HepG2 (cell line): ENCODE data around the gene NEAT1. TPM values are rescaled to one million over a fixed set of nuclear protein-coding genes. Genes with fewer than 3 reads are reported as not detected.

ENCODE experiments used
- ATF1 ChIP-seq: IDR thresholded peaks from 2 replicates; pipeline ENCODE4 v1.6.1; 2016; ENCODE audit warnings: mild to moderate bottlenecking, control low read depth
- HMG20A ChIP-seq: IDR thresholded peaks from 2 replicates; pipeline ENCODE4 v1.6.1; 2016; ENCODE audit warnings: borderline replicate concordance
- HNRNPLL ChIP-seq: fragments of 200-400 bp; formaldehyde crosslinking; IDR thresholded peaks from 2 replicates; pipeline ENCODE4 v1.6.1; 2017; ENCODE audit warnings: mild to moderate bottlenecking, low read depth, low read length; ENCODE audit not compliant: poor library complexity, severe bottlenecking
- KIAA2018 ChIP-seq: sonication (generic); formaldehyde crosslinking; IDR thresholded peaks from 2 replicates; pipeline ENCODE4 v1.5.0; 2020; ENCODE audit warnings: mild to moderate bottlenecking, missing genetic modification reagents, borderline replicate concordance
- MATR3 ChIP-seq: sonication (generic); formaldehyde crosslinking; IDR thresholded peaks from 2 replicates; pipeline ENCODE4 v1.4.0; 2020; ENCODE audit warnings: missing genetic modification reagents
- PBX3 ChIP-seq: sonication (generic); formaldehyde crosslinking; IDR thresholded peaks from 2 replicates; pipeline ENCODE4 v1.8.1; 2023; ENCODE audit warnings: missing genetic modification reagents, inconsistent platforms, borderline replicate concordance
- ZBTB14 ChIP-seq: sonication (generic); formaldehyde crosslinking; IDR thresholded peaks from 2 replicates; pipeline ENCODE4 v1.4.0; 2020; ENCODE audit warnings: missing genetic modification reagents
- ZBTB49 ChIP-seq: sonication (generic); formaldehyde crosslinking; IDR thresholded peaks from 2 replicates; pipeline ENCODE4 v1.4.0; 2020; ENCODE audit warnings: missing genetic modification reagents, borderline replicate concordance
- ZNF260 ChIP-seq: sonication (generic); formaldehyde crosslinking; IDR thresholded peaks from 2 replicates; pipeline ENCODE4 v1.4.0; 2020; ENCODE audit warnings: missing genetic modification reagents, low read depth, mild to moderate bottlenecking, borderline replicate concordance
- ZNF274 ChIP-seq: sonication (generic); formaldehyde crosslinking; IDR thresholded peaks from 2 replicates; pipeline ENCODE4 v1.5.1; 2020; ENCODE audit warnings: mild to moderate bottlenecking, missing genetic modification reagents
- ZNF460 ChIP-seq: sonication (generic); formaldehyde crosslinking; IDR thresholded peaks from 2 replicates; pipeline ENCODE4 v1.5.1; 2020; ENCODE audit warnings: missing genetic modification reagents, mild to moderate bottlenecking, borderline replicate concordance
- ZNF549 ChIP-seq: sonication (generic); formaldehyde crosslinking; IDR thresholded peaks from 2 replicates; pipeline ENCODE4 v1.5.0; 2020; ENCODE audit warnings: missing genetic modification reagents
- ZNF550 ChIP-seq: sonication (generic); formaldehyde crosslinking; IDR thresholded peaks from 2 replicates; pipeline ENCODE4 v1.4.0; 2020; ENCODE audit warnings: mild to moderate bottlenecking, missing genetic modification reagents, borderline replicate concordance
- ZNF556 ChIP-seq: sonication (generic); formaldehyde crosslinking; IDR thresholded peaks from 2 replicates; pipeline ENCODE4 v1.4.0; 2020; ENCODE audit warnings: mild to moderate bottlenecking, missing genetic modification reagents, borderline replicate concordance
- polyA plus RNA-seq, 8 experiments: library from polyadenylated mRNA; depleted of rRNA in 3 of 8; stranded (reverse) in 7 of 8; unstranded in 1 of 8; fragments of >200 nt; fragmentation: Illumina TruSeq in 4 of 8; extraction: Trizol in 4 of 8; gene quantifications; 2 replicates each; pipeline versions ENCODE4 v1.2.1 to v1.2.3, GENCODE V29; 2011 to 2016; ENCODE audit warnings: low read depth in 4 of 8, missing spikeins in 1 of 8, mixed read lengths in 1 of 8; ENCODE audit not compliant: insufficient read depth in 1 of 8
- total RNA-seq, 5 experiments: library from RNA; depleted of rRNA; stranded (reverse); fragments of >200 nt; fragmentation: Illumina TruSeq; extraction: Trizol; gene quantifications; 2 replicates each; pipeline ENCODE4 v1.2.3, GENCODE V29; 2016; ENCODE audit warnings: low read depth in 1 of 5

Gene NEAT1
- total and polyA plus RNA-seq, 2 of the 13 experiments (the other 11 are each of a cell fraction or from before 2014, with no cell fraction given): 20.5 to 41.2 TPM

GRCh38 chr11:65386307-65387140 lies 36.1 kb upstream of the NEAT1 start, which contains the start of gene FRMD8 (continued):
- TF ChIP-seq KIAA2018 (CRISPR knock-in tag) (no peak), ZNF550 (no peak), PBX3 (no peak), ZNF260 (CRISPR knock-in tag) (no peak), ZNF549 (CRISPR knock-in tag) (no peak), HMG20A (CRISPR knock-in tag) (no peak), ZBTB49 (CRISPR knock-in tag) (no peak), HNRNPLL (peak; percentile 95), MATR3 (CRISPR knock-in tag) (no peak), ZNF460 (no peak), ATF1 (no peak), ZNF556 (CRISPR knock-in tag) (peak; percentile 76), ZBTB14 (CRISPR knock-in tag) (no peak), ZNF274 (CRISPR knock-in tag) (0 out of 2 replicates have a peak, but pooled peaks have one; percentile 12)
